ENCODE data around the gene EPN3.

EPN3 gene

GRCh38 chr17:50495918-50496317 is 36.6 kb upstream of the EPN3 start:
- Histone ChIP-seq H4K20me1 (ENCODE audit: low read depth, low read length) (no peaks in the 10 kb centered on the region), H3K9ac (ENCODE audit: low read length) (no peak overlapping the region), H3K4me3 (ENCODE audit: insufficient read depth, low read length, poor library complexity, severe bottlenecking) (no peak overlapping the region), H3F3A (ENCODE audit: insufficient read depth) (0 out of 2 replicates have a peak, but pooled peaks cover 4% of the 10 kb centered on the region), H3K4me2 (ENCODE audit: low read depth, low read length, poor library complexity, severe bottlenecking) (no peak overlapping the region), H3K27me3 (ENCODE audit: low read length) (no peaks in the 10 kb centered on the region), H3K36me3 (ENCODE audit: low read length) (no peaks in the 10 kb centered on the region), H3K9me3 (ENCODE audit: insufficient read depth, low read length) (no peaks in the 10 kb centered on the region), H3K27ac (ENCODE audit: low read depth, low read length) (no peak overlapping the region), H3K9me2 (replicated peaks; ENCODE audit: insufficient read depth, low read length) (no peaks in the 10 kb centered on the region), H3K79me2 (ENCODE audit: insufficient read depth, low read length) (no peaks in the 10 kb centered on the region), H2AFZ (ENCODE audit: low read depth, low read length, severe bottlenecking) (no peak overlapping the region)
- TF ChIP-seq EZH2phosphoT487 (conservative IDR thresholded peaks at IDR 0.05; ENCODE audit: low read length), result no peak
- TF ChIP-seq CTCF (IDR thresholded peaks at IDR 0.05; ENCODE audit: insufficient read depth, low read length, poor library complexity, severe bottlenecking), result no peak

GRCh38 chr17:50498021-50498874 is 34.3 kb upstream of the EPN3 start:
- Histone ChIP-seq H3K9me3 (ENCODE audit: insufficient read depth, low read length) (no peaks in the 10 kb centered on the region), H2AFZ (ENCODE audit: low read depth, low read length, severe bottlenecking) (no peak overlapping the region), H3F3A (ENCODE audit: insufficient read depth) (0 out of 2 replicates have a peak, but pooled peaks cover 4% of the 10 kb centered on the region), H3K36me3 (ENCODE audit: low read length) (no peaks in the 10 kb centered on the region), H3K79me2 (ENCODE audit: insufficient read depth, low read length) (no peaks in the 10 kb centered on the region), H3K9me2 (replicated peaks; ENCODE audit: insufficient read depth, low read length) (no peaks in the 10 kb centered on the region), H3K9ac (ENCODE audit: low read length) (no peak overlapping the region), H3K27me3 (ENCODE audit: low read length) (no peaks in the 10 kb centered on the region), H4K20me1 (ENCODE audit: low read depth, low read length) (no peaks in the 10 kb centered on the region), H3K4me2 (ENCODE audit: low read depth, low read length, poor library complexity, severe bottlenecking) (no peak overlapping the region), H3K4me3 (ENCODE audit: insufficient read depth, low read length, poor library complexity, severe bottlenecking) (no peak overlapping the region), H3K27ac (ENCODE audit: low read depth, low read length) (no peak overlapping the region)
- TF ChIP-seq EZH2phosphoT487 (conservative IDR thresholded peaks at IDR 0.05; ENCODE audit: low read length), result no peak
- no peak for TF ChIP-seq CTCF (IDR thresholded peaks at IDR 0.05; ENCODE audit: insufficient read depth, low read length, poor library complexity, severe bottlenecking)

GRCh38 chr17:50499270-50499669 is 33.3 kb upstream of the EPN3 start:
- Histone ChIP-seq H3K4me3 (ENCODE audit: insufficient read depth, low read length, poor library complexity, severe bottlenecking) (no peak overlapping the region), H3K79me2 (ENCODE audit: insufficient read depth, low read length) (no peaks in the 10 kb centered on the region), H3K4me2 (ENCODE audit: low read depth, low read length, poor library complexity, severe bottlenecking) (no peak overlapping the region), H3K36me3 (ENCODE audit: low read length) (no peaks in the 10 kb centered on the region), H3K27ac (ENCODE audit: low read depth, low read length) (no peak overlapping the region), H3K9me3 (ENCODE audit: insufficient read depth, low read length) (no peaks in the 10 kb centered on the region), H3K9ac (ENCODE audit: low read length) (no peak overlapping the region), H3F3A (ENCODE audit: insufficient read depth) (0 out of 2 replicates have a peak, but pooled peaks cover 4% of the 10 kb centered on the region), H2AFZ (ENCODE audit: low read depth, low read length, severe bottlenecking) (no peak overlapping the region), H4K20me1 (ENCODE audit: low read depth, low read length) (no peaks in the 10 kb centered on the region), H3K27me3 (ENCODE audit: low read length) (no peaks in the 10 kb centered on the region), H3K9me2 (replicated peaks; ENCODE audit: insufficient read depth, low read length) (no peaks in the 10 kb centered on the region)
- TF ChIP-seq EZH2phosphoT487 (conservative IDR thresholded peaks at IDR 0.05; ENCODE audit: low read length), result no peak
- TF ChIP-seq CTCF (IDR thresholded peaks at IDR 0.05; ENCODE audit: insufficient read depth, low read length, poor library complexity, severe bottlenecking), result no peak
